Measurements from ENCODE around the gene NDUFB10.
"Not testable (repeated sequence)": the region's sequence is repeated elsewhere in the genome, so short reads cannot be mapped to it uniquely, and the experiment has no call there.

NDUFB10 gene

GRCh38 chr16:1947369-1947670 lies 12.0 kb upstream of the NDUFB10 start:
- no peak for DNase-seq

DNA sequence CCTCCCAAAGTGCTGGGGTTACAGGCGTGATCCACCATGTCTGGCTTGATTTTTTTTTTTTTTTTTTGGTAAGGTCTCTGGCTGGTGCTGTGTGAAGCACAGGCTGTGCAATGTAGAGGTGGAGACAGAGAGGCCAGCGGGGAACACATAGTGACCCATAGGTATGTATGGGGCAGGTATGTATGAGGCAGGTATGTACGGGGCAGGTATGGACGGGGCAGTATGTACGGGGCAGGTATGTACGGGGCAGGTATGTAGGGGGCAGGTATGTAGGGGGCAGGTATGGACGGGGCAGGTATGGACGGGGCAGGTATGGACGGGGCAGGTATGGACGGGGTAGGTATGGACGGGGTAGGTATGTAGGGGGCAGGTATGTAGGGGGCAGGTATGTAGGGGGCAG lies 9.8 kb upstream of the NDUFB10 start:
- DNase-seq: no peak

DNA sequence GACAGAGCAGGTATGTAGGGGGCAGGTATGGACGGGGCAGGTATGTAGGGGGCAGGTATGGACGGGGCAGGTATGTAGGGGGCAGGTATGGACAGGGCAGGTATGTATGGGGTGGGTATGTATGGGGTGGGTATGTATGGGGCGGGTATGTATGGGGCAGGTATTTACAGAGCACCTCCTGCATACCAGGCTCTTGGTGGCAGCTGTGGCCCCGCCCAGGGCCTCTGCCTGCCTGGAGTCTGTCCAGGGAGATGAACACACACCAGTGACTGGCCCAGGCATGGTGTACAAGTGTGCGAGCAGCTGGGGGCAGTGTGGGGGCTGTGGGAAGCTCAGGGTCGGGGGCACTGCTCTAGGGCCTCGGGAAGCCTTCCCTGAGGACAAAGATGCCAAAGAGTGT lies 9.3 kb upstream of the NDUFB10 start:
- DNase-seq: no peak

- no peak for DNase-seq
Measured at GRCh38 chr16:1950559-1950958, 8.8 kb upstream of the NDUFB10 start.

DNA sequence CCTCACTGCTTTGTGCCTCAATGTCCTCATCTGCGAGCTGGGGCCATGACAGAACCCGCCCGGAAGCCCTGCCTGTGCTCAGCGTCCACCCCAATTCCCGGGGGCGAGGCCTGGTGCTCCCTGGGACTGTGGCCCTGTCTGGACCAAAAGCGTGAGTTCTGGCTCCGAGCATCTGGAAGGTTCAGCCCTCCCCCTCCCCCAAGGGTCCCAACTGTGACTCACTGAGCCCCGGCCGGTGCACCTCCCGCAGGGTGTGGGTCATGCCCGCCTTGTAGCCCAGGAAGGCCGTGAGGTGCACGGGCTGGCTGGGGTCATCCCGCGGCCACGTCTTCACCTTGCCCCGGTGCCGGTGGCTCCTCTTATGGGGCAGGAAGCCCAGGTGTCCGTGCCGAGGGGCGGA lies 5.6 kb upstream of the NDUFB10 start:
- no peak for DNase-seq

GRCh38 chr16:1957434-1958142 lies 1.8 kb upstream of the NDUFB10 start:
- not testable (repeated sequence) for DNase-seq

GRCh38 chr16:1958143-1958491 lies 1.2 kb upstream of the NDUFB10 start:
- DNase-seq: not testable (repeated sequence)

DNA sequence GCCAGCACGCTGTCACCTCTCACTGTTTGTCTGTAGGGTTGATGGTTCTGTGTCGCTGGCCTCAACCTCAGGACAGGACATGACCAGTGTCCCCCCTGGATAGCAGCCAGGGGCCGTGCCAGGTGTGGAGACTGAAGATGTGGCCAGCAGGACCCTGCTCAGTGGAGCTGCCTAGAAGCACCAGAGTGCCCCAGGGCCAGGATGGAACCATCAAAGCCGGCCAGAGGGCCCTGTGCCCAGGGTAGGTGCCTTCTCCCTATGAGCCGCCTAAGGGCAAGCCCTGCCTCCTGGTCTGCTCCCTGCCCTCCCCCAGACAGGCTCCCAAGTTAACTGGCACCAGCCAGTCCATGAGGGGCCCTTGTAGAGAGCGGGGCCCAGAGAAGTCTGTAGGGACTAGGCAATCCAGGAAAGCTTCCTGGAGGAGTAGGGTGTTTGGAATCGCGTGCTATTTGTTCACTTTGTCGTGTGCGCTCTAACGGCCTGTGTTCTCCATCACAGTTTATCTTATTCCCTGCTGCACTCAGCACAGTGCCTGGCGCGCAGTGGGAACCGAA lies 546 bp upstream of the NDUFB10 start:
- DNase-seq: no peak

DNA sequence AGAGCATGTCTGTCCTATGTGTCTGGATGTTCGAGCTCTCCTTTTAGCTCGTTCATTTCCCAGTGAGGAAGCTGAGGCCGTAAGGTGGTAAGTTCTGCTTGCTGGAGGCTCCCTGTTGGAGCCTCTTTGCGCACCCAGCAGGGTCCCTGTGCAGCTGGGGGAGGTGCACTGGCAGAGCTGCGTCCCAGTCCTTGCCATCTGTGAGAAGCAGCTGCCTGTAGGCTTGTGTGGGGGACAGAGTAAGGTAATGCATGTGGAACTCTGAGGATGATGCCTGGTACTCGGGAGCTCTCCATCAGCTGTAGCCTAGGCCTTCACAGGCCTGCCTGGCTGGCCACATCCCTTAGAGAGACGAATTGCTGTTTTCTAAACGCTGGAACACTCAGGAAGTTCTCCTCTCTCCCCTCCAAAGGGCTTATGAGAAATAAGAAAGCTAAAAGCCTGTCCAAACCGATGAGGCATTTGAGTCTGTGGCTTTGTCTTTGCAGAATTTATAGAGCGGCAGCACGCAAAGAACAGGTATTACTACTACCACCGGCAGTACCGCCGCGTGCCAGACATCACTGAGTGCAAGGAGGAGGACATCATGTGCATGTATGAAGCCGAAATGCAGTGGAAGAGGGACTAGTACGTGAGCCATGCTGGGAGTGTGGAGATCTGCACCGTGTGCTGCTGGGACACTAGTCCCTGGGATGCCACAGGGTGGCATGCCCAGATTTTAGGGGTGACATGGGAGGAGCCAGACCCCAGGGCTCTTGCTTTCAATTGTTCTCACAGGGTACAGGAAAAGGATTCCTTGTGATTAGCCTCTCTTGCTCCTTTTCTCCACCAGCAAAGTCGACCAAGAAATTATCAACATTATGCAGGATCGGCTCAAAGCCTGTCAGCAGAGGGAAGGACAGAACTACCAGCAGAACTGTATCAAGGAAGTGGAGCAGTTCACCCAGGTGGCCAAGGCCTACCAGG lies 1.6 kb downstream of the NDUFB10 start:
- DNase-seq: no peak

GRCh38 chr16:1961651-1962067 lies 2.3 kb downstream of the NDUFB10 start:
- no peak for DNase-seq

GRCh38 chr16:1962161-1963153 lies 3.1 kb downstream of the NDUFB10 start:
- DNase-seq: not testable (repeated sequence)

DNA sequence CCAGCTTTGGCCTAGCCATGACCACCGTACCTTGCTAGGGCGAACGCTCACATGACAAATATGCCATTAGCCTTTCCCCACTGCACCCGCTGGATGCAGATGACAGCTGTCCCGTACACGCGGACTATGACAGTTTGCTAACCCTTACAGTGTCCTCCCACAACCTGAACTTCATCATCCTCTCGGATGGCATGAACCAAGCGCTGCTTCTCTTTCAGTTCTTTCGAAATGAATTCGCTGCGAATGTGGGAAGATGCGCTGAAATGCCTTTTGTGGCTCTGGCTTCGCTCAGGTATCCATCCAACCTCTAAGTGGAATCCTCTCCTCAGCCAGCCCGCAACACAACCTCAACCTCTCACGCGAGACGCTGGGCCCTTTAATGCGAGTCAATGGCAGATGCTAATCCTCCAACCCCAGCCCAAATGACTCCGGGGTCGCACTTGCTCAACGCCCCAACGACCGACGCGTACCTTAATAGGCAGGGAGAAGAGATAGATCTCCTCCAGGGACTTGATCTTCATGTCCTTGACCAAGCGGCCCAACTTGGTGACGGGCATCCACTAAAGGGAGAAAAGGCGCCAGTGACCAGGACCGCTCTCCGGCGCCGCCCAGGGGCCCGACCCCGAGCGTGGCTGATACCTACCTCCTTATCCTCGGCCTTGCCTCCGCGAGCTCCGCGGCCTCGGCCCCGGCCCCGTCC lies 4.6 kb downstream of the NDUFB10 start:
- no peak for DNase-seq

GRCh38 chr16:1964506-1965395 lies 5.4 kb downstream of the NDUFB10 start, which contains the start of gene RPS2:
TSS of gene RPS2 (minus strand) at chr16:1964826. CDS start at chr16:1964625, 201 bp downstream.
- DNase-seq: peak; percentile 97

- DNase-seq: no peak
Measured at GRCh38 chr16:1965396-1966001, 6.2 kb downstream of the NDUFB10 start.

- DNase-seq: no peak
Measured at GRCh38 chr16:1966460-1966859, 7.1 kb downstream of the NDUFB10 start, which contains the start of gene RNF151. TSS of gene RNF151 (plus strand) at chr16:1966856. CDS start at chr16:1966882, 26 bp downstream.

- DNase-seq: no peak
Measured at GRCh38 chr16:1968146-1968953, 9.0 kb downstream of the NDUFB10 start.

DNA sequence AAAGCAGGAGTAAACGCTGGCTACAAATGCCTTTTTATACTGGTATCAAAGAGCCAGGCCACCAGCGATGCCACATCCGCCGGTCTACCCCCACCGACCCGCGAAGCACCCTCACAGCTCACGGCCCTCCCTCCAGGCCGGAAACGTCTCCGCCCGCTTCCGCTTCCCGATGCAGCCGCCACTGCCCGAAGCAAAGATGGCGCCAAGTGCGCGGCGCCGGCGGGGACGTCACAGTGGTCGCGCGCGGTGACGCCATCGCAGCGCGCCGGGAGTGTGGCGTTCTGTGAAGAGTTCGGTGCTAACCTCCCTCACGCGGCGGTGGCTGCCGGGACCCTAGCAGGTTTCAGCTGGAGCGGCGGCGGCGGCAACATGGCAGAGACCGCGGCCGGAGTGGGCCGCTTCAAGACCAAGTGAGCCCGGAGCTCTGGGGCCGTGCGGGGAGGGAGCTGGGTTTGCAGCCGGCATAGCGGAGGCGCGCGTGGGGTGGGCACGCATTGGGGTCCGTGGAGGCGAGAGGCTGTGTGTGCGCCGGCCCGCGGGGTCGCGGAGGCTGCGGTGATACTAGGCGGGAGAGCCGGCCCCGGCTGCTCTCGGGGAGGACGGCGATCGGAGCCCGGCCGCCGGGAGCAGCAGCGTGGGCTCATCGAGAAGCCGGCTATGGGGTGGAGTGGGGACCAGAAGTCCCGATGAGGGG lies 12.6 kb downstream of the NDUFB10 start, which contains the start of gene TBL3:
TBL3 (plus strand) TSS at position 258 of the 694 bp plus-strand sequence; CDS start at position 370, 112 bp downstream.
- peak; percentile 48 for DNase-seq

GRCh38 chr16:1972490-1972877 lies 13.1 kb downstream of the NDUFB10 start:
- no peak for DNase-seq

Data from NCI-H2081 treated with DMSO at 0.1 percent for 48 hours (cell line).